PC-9 (cell line): ENCODE measurements around the gene LCE3E. TPM values are rescaled to one million over a fixed set of nuclear protein-coding genes. Genes with fewer than 3 reads are reported as not detected.

ENCODE experiments used
- BruUV-seq: library from RNA; stranded (reverse); fragments of 400-500 nt; replicated peaks from 2 replicates; lab custom pipeline; 2021; lab: Mats Ljungman, UMichigan
- CTCF ChIA-PET: fragments of 300-600 bp; sonication (Branson Sonifier 250); formaldehyde crosslinking; loops from one replicate; lab custom pipeline; 2022; ENCODE audit warnings: antibody characterized with exemption; lab: Charles Lee
- POLR2A ChIA-PET: fragments of 300-600 bp; sonication (Branson Sonifier 250); formaldehyde crosslinking; loops from one replicate; lab custom pipeline; 2022; ENCODE audit warnings: antibody characterized with exemption; ENCODE audit not compliant: unreplicated experiment; lab: Charles Lee
- DNase-seq, 2 experiments: peaks; one replicate each; pipeline versions ENCODE4 v3.0.0 to v3.0.0-alpha.2; 2015 to 2022; ENCODE audit warnings: mixed read lengths in 1 of 2
- H2AFZ ChIP-seq: fragments of 200-600 bp; sonication (generic); 2 replicates; pipeline ENCODE4 v1.8.1; 2017; ENCODE audit warnings: antibody characterized with exemption
- H3F3A ChIP-seq: fragments of 200-600 bp; sonication (generic); 2 replicates; pipeline ENCODE4 v1.8.1; 2017; ENCODE audit warnings: antibody characterized with exemption, mild to moderate bottlenecking, low read depth; ENCODE audit not compliant: insufficient read depth
- H3K27ac ChIP-seq: fragments of 200-600 bp; sonication (generic); 2 replicates; pipeline ENCODE4 v1.6.1; 2016; ENCODE audit warnings: mixed run types
- H3K27me3 ChIP-seq: fragments of 200-600 bp; sonication (generic); 2 replicates; pipeline ENCODE4 v1.6.1; 2016; ENCODE audit warnings: low read depth, mixed run types; ENCODE audit not compliant: insufficient read depth
- H3K36me3 ChIP-seq: fragments of 200-600 bp; sonication (generic); 2 replicates; pipeline ENCODE4 v1.6.1; 2016; ENCODE audit warnings: low read depth, mixed run types
- H3K4me1 ChIP-seq: fragments of 200-600 bp; sonication (generic); replicated peaks from 2 replicates; pipeline ENCODE4 v1.6.1; 2016; ENCODE audit warnings: mixed run types; ENCODE audit not compliant: insufficient read depth
- H3K4me2 ChIP-seq: fragments of 200-600 bp; sonication (generic); 2 replicates; pipeline ENCODE4 v1.6.1; 2017; ENCODE audit warnings: mixed run types
- H3K4me3 ChIP-seq: fragments of 200-600 bp; sonication (generic); 2 replicates; pipeline ENCODE4 v1.6.1; 2016; ENCODE audit warnings: mixed run types
- H3K79me2 ChIP-seq: fragments of 200-600 bp; sonication (generic); 2 replicates; pipeline ENCODE4 v1.6.1; 2017; ENCODE audit warnings: low read depth, mixed run types
- H3K9me2 ChIP-seq: fragments of 200-600 bp; sonication (generic); 2 replicates; pipeline ENCODE4 v1.8.1; 2017; ENCODE audit warnings: mild to moderate bottlenecking; ENCODE audit not compliant: insufficient read depth
- H3K9me3 ChIP-seq: fragments of 200-600 bp; sonication (generic); 2 replicates; pipeline ENCODE4 v1.8.1; 2016; ENCODE audit warnings: low read depth; ENCODE audit not compliant: insufficient read depth
- H4K20me1 ChIP-seq: fragments of 200-600 bp; sonication (generic); 2 replicates; pipeline ENCODE4 v1.8.1; 2017; ENCODE audit not compliant: insufficient read depth
- EZH2 ChIP-seq: fragments of 200-600 bp; sonication (generic); IDR thresholded peaks from 2 replicates; pipeline ENCODE4 v1.8.0; 2017; ENCODE audit warnings: antibody characterized with exemption, low read depth
- intact Hi-C: fragments of 100-400 bp; cut with micrococcal nuclease; formaldehyde crosslinking; loops from one replicate; pipeline ENCODE4 v1.10.0; 2022; ENCODE audit not compliant: unreplicated experiment
- total RNA-seq: library from RNA; stranded (reverse); gene quantifications from 2 replicates; pipeline ENCODE4 v1.2.3, GENCODE V29; 2021
- TF ChIP-seq, protein P1 (sequence below): fragments of 200-600 bp; sonication (generic); conservative IDR thresholded peaks from 2 replicates; pipeline ENCODE4 v1.6.1; 2017; ENCODE audit warnings: mixed run types, antibody characterized with exemption, mild to moderate bottlenecking, moderate library complexity

LCE3E gene
- total RNA-seq, 1 experiment from 2014 or later, result not detected

DNA sequence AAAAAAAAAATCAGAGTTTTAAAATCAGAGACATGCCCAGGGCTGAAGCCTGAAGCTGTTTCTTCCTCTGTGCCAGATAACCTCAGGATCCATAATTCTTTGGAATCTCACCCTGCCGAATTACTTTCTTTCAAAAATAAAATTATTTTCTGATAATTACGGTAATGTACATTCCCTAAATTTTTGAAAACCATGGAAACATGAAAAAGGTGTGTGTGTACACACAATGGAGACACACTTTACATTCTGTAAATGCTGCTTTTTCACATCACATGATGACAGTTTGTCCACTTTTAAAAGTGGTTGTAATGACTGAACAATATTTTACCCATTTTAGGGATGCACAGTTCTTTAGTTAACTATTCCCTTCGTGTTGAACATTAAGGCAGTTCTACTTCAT is 30.8 kb downstream of the LCE3E start:
- no peak for TF ChIP-seq EZH2
- TF ChIP-seq, protein P1, sequence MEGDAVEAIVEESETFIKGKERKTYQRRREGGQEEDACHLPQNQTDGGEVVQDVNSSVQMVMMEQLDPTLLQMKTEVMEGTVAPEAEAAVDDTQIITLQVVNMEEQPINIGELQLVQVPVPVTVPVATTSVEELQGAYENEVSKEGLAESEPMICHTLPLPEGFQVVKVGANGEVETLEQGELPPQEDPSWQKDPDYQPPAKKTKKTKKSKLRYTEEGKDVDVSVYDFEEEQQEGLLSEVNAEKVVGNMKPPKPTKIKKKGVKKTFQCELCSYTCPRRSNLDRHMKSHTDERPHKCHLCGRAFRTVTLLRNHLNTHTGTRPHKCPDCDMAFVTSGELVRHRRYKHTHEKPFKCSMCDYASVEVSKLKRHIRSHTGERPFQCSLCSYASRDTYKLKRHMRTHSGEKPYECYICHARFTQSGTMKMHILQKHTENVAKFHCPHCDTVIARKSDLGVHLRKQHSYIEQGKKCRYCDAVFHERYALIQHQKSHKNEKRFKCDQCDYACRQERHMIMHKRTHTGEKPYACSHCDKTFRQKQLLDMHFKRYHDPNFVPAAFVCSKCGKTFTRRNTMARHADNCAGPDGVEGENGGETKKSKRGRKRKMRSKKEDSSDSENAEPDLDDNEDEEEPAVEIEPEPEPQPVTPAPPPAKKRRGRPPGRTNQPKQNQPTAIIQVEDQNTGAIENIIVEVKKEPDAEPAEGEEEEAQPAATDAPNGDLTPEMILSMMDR, result no peak
- no peak for DNase-seq
- H3K4me1 ChIP-seq, result no peaks in the 10 kb centered on the region
- no peaks in the 10 kb centered on the region for H3K9me3 ChIP-seq
- CTCF ChIA-PET, result interaction anchor here (0.6 kb wide), 1 partner anchor 1110 kb away, joined by 6 read pairs; no protein-coding TSS in a partner anchor
- H3F3A ChIP-seq, result no peaks in the 10 kb centered on the region
- no peak overlapping the region for H3K27ac ChIP-seq
- BruUV-seq, result no TSS peak
- intact Hi-C loops, result no loop called here
- H3K27me3 ChIP-seq, result peaks cover 22% of the 10 kb centered on the region; the same call in 1 of the 2 replicates
- H3K9me2 ChIP-seq, result no peaks in the 10 kb centered on the region
- no peak overlapping the region for H3K4me3 ChIP-seq
- no peaks in the 10 kb centered on the region for H3K79me2 ChIP-seq
- no peaks in the 10 kb centered on the region for H3K36me3 ChIP-seq
- H4K20me1 ChIP-seq, result no peaks in the 10 kb centered on the region
- POLR2A ChIA-PET, result no interaction called here
- H2AFZ ChIP-seq, result no peak overlapping the region
- H3K4me2 ChIP-seq, result no peak overlapping the region

DNA sequence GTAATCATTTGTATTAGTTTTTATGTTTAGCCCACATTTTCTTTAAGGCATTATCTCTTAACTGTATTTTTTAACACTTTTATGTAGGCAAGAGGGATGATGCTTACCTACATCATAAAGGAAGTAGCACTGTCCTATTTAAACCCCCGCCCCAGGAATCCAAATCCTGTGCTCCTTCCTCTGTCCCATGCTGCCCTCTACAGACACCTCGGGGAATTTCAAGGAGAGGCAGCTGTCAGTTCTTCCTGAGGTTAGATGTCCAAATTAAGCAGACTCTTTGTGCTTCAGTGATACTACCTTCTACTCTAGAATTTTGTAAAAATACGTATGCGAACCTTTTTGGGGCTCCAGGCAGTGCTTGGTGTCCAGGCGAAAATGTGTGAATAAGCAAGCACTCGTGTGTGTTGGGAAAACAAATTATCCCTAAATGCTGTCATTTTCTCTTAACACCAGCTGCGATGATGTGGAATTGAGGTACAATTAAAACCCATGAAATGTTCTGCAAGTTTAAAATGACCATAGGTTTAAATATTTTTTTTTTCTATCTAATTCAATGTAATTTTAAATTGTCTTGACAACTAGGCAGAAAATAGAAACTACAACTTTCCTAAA is 33.1 kb downstream of the LCE3E start:
- H3K9me3 ChIP-seq, result no peaks in the 10 kb centered on the region
- no peak overlapping the region for H3K4me3 ChIP-seq
- H4K20me1 ChIP-seq, result no peaks in the 10 kb centered on the region
- H3K9me2 ChIP-seq, result no peaks in the 10 kb centered on the region
- CTCF ChIA-PET, result no interaction called here
- DNase-seq, result peak in 1 of 2 experiments; percentile 35
- H3K36me3 ChIP-seq, result no peaks in the 10 kb centered on the region
- no peaks in the 10 kb centered on the region for H3K79me2 ChIP-seq
- intact Hi-C loops, result no loop called here
- no TSS peak for BruUV-seq
- no peak overlapping the region for H3K4me2 ChIP-seq
- H3K4me1 ChIP-seq, result no peaks in the 10 kb centered on the region
- peaks cover 22% of the 10 kb centered on the region; the same call in 1 of the 2 replicates for H3K27me3 ChIP-seq
- TF ChIP-seq EZH2, result no peak
- TF ChIP-seq, protein P1, result peak; percentile 90
- H3F3A ChIP-seq, result no peaks in the 10 kb centered on the region
- POLR2A ChIA-PET, result no interaction called here
- H3K27ac ChIP-seq, result no peak overlapping the region
- no peak overlapping the region for H2AFZ ChIP-seq

- CTCF ChIA-PET, result no interaction called here
- no TSS peak for BruUV-seq
- H3K36me3 ChIP-seq, result no peaks in the 10 kb centered on the region
These were observed 41.4 kb downstream of the LCE3E start for GRCh38 chr1:152525080-152525641.

More at GRCh38 chr1:152525080-152525641, 41.4 kb downstream of the LCE3E start:
- Histone ChIP-seq H3K4me2 (no peak overlapping the region), H2AFZ (no peak overlapping the region), H3K9me2 (no peaks in the 10 kb centered on the region), H3K27me3 (no peaks in the 10 kb centered on the region), H3K4me3 (no peak overlapping the region), H3K9me3 (no peaks in the 10 kb centered on the region; the same call in 1 of the 2 replicates), H3K27ac (no peak overlapping the region), H3F3A (no peaks in the 10 kb centered on the region), H4K20me1 (no peaks in the 10 kb centered on the region), H3K4me1 (no peaks in the 10 kb centered on the region), H3K79me2 (no peaks in the 10 kb centered on the region)
- DNase-seq, result no peak
- POLR2A ChIA-PET, result no interaction called here
- TF ChIP-seq, protein P1, result no peak
- no peak for TF ChIP-seq EZH2
- intact Hi-C loops, result no loop called here
